RWPE1 (cell line): Measurements from ENCODE around the gene NF2.

ENCODE experiments used
- CTCF ChIA-PET: fragments of 350-600 bp; sonication (Branson Sonifier 250); formaldehyde crosslinking; extraction: SDS; loops from one replicate; lab custom pipeline; 2021; lab: Yijun Ruan, JAX
- POLR2A ChIA-PET: fragments of 400-600 bp; formaldehyde crosslinking; extraction: SDS; loops from one replicate; lab custom pipeline; 2020; ENCODE audit warnings: antibody characterized with exemption; ENCODE audit not compliant: low non-redundant PET; lab: Yijun Ruan, JAX
- DNase-seq: peaks from one replicate; pipeline ENCODE4 v3.0.0; 2012; ENCODE audit warnings: low spot score
- H3K27ac ChIP-seq: fragments of 450-650 bp; 2 replicates; pipeline ENCODE4 v1.5.1; 2017
- CTCF ChIP-seq: fragments of 450-650 bp; conservative IDR thresholded peaks from 2 replicates; pipeline ENCODE4 v1.5.1; 2017; ENCODE audit warnings: low read depth, mild to moderate bottlenecking

NF2 gene

GRCh38 chr22:29609139-29609538 is 5.7 kb downstream of the NF2 start:
- TF ChIP-seq CTCF: no peak
- ChIA-PET POLR2A (no interaction called here), CTCF (no interaction called here)
- H3K27ac ChIP-seq: no peak overlapping the region
- no peak for DNase-seq

- CTCF ChIA-PET: no interaction called here
- POLR2A ChIA-PET: no interaction called here
- no peak overlapping the region for H3K27ac ChIP-seq
- no peak for TF ChIP-seq CTCF
- DNase-seq: no peak
Observed at GRCh38 chr22:29610780-29611179, 7.3 kb downstream of the NF2 start.

GRCh38 chr22:29615705-29616327 is 12.4 kb downstream of the NF2 start:
- H3K27ac ChIP-seq: no peak overlapping the region
- DNase-seq: no peak
- POLR2A ChIA-PET: interaction anchor here (0.8 kb wide), 1 partner anchor 12 kb away, joined by 3 read pairs; no protein-coding TSS in a partner anchor
- CTCF ChIA-PET: no interaction called here
- no peak for TF ChIP-seq CTCF

- no peak overlapping the region for H3K27ac ChIP-seq
- DNase-seq: peak; percentile 54
- POLR2A ChIA-PET: no interaction called here
- CTCF ChIA-PET: no interaction called here
- no peak for TF ChIP-seq CTCF
Observed at GRCh38 chr22:29617922-29618629, 14.6 kb downstream of the NF2 start.

- TF ChIP-seq CTCF: no peak
- ChIA-PET POLR2A (interaction anchor here (0.6 kb wide), 1 partner anchor 152 kb away, joined by 3 read pairs; no protein-coding TSS in a partner anchor), CTCF (no interaction called here)
- peak; percentile 83 for DNase-seq
- H3K27ac ChIP-seq: peak overlapping the region; percentile 91
Observed at GRCh38 chr22:29621761-29622526, 18.5 kb downstream of the NF2 start.

- POLR2A ChIA-PET: no interaction called here
- DNase-seq: no peak
- H3K27ac ChIP-seq: peak overlapping the region; percentile 91
- TF ChIP-seq CTCF: no peak
- CTCF ChIA-PET: no interaction called here
Observed at GRCh38 chr22:29623059-29623458, 19.6 kb downstream of the NF2 start.
